ENCODE measurements around the gene ARPP19. TPM values are rescaled to one million over a fixed set of nuclear protein-coding genes. Genes with fewer than 3 reads are reported as not detected.

The ARPP19 gene
- total and polyA plus RNA-seq, 7 donors = 26.4 to 177 (median 110) TPM

GRCh38 chr15:52520421-52520820, 48.4 kb downstream of the ARPP19 start:
- no peaks in the 10 kb centered on the region for H3K27me3 ChIP-seq
- no peak overlapping the region for H3K4me3 ChIP-seq
- intact Hi-C loops (cut with DNase I) = no loop called here
- H3K36me3 ChIP-seq = no peaks in the 10 kb centered on the region
- no peak for TF ChIP-seq POLR2A (IDR thresholded peaks at IDR 0.05)
- TF ChIP-seq CTCF (IDR thresholded peaks at IDR 0.05) = no peak
- no peak for TF ChIP-seq EP300 (IDR thresholded peaks at IDR 0.05)
- no peak for TF ChIP-seq POLR2AphosphoS5 (IDR thresholded peaks at IDR 0.05)
- peaks cover 0 to 22% (median 3%) of the 10 kb centered on the region in 4 donors for H3K4me1 ChIP-seq
- H3K9me3 ChIP-seq = no peaks in the 10 kb centered on the region
- no peak for DNase-seq
- no peak overlapping the region for H3K27ac ChIP-seq

GRCh38 chr15:52518487-52519371, 50.1 kb downstream of the ARPP19 start:
- Histone ChIP-seq H3K36me3 (no peaks in the 10 kb centered on the region), H3K4me3 (no peak overlapping the region), H3K27ac (no peak overlapping the region), H3K27me3 (no peaks in the 10 kb centered on the region), H3K4me1 (peaks cover 0 to 22% (median 3%) of the 10 kb centered on the region in 4 donors), H3K9me3 (no peaks in the 10 kb centered on the region)
- TF ChIP-seq EP300 (IDR thresholded peaks at IDR 0.05) (no peak), POLR2A (IDR thresholded peaks at IDR 0.05) (no peak), CTCF (IDR thresholded peaks at IDR 0.05) (no peak), POLR2AphosphoS5 (IDR thresholded peaks at IDR 0.05) (no peak)
- no peak for DNase-seq
- intact Hi-C loops (cut with DNase I) = no loop called here
- WGBS, 2 donors = 64 to 67% methylated on average over 8 of the region's 8 CpGs

- Histone ChIP-seq H3K9me3 (no peaks in the 10 kb centered on the region), H3K36me3 (no peaks in the 10 kb centered on the region), H3K4me1 (peaks cover 0 to 16% (median 5%) of the 10 kb centered on the region in 4 donors), H3K27ac (no peak overlapping the region), H3K27me3 (no peaks in the 10 kb centered on the region), H3K4me3 (no peak overlapping the region)
- no peak for DNase-seq
- 84 to 96% methylated on average over 1 of the region's 1 CpG for WGBS, 2 donors
- intact Hi-C loops (cut with DNase I) = no loop called here
- TF ChIP-seq CTCF (IDR thresholded peaks at IDR 0.05) (no peak), EP300 (IDR thresholded peaks at IDR 0.05) (no peak), POLR2AphosphoS5 (IDR thresholded peaks at IDR 0.05) (no peak), POLR2A (IDR thresholded peaks at IDR 0.05) (no peak)
These were observed 51.8 kb downstream of the ARPP19 start for GRCh38 chr15:52517014-52517413.

- Histone ChIP-seq H3K4me3 (no peak overlapping the region), H3K36me3 (no peaks in the 10 kb centered on the region), H3K9me3 (no peaks in the 10 kb centered on the region), H3K27ac (no peak overlapping the region), H3K27me3 (no peaks in the 10 kb centered on the region), H3K4me1 (peaks cover 0 to 20% (median 9%) of the 10 kb centered on the region in 4 donors)
- WGBS, 2 donors = 74 to 87% methylated on average over 2 of the region's 2 CpGs
- intact Hi-C loops (cut with DNase I) = no loop called here
- TF ChIP-seq EP300 (IDR thresholded peaks at IDR 0.05) (no peak), CTCF (IDR thresholded peaks at IDR 0.05) (no peak), POLR2AphosphoS5 (IDR thresholded peaks at IDR 0.05) (no peak), POLR2A (IDR thresholded peaks at IDR 0.05) (no peak)
- DNase-seq = no peak
These were observed 53.5 kb downstream of the ARPP19 start for GRCh38 chr15:52515343-52515742.
